ENCODE results near the gene TUBAL3. TPM values are rescaled to one million over a fixed set of nuclear protein-coding genes. Genes with fewer than 3 reads are reported as not detected.

The TUBAL3 gene
- total RNA-seq, 1 experiment from 2014 or later, result 0.52 TPM

Other genes starting within 250 kb of the TUBAL3 start
- 2.7 and 4.0 TPM in 2 replicates for gene AKR1C8, start 219.7 kb downstream of the TUBAL3 start, total RNA-seq (2021)
- gene AKR1C4, start 208.0 kb downstream of the TUBAL3 start, total RNA-seq (2021), result not detected in 2 replicates
- gene UCN3, start 39.9 kb downstream of the TUBAL3 start, total RNA-seq (2021), result not detected in 2 replicates
- 150 and 161 TPM in 2 replicates for gene NET1, start 7.7 kb upstream of the TUBAL3 start, total RNA-seq (2021)
- gene CALML5, start 94.7 kb upstream of the TUBAL3 start, total RNA-seq (2021), result 3.0 and 6.3 TPM in 2 replicates
- gene CALML3, start 120.1 kb upstream of the TUBAL3 start, total RNA-seq (2021), result not detected in 2 replicates